HS-27A (cell line): Measurements from ENCODE around the gene MTMR6.

ENCODE experiments used
- DNase-seq: peaks from one replicate; pipeline ENCODE4 v3.0.0-alpha.2; 2012; ENCODE audit warnings: low read depth, missing footprints

MTMR6 gene

DNA sequence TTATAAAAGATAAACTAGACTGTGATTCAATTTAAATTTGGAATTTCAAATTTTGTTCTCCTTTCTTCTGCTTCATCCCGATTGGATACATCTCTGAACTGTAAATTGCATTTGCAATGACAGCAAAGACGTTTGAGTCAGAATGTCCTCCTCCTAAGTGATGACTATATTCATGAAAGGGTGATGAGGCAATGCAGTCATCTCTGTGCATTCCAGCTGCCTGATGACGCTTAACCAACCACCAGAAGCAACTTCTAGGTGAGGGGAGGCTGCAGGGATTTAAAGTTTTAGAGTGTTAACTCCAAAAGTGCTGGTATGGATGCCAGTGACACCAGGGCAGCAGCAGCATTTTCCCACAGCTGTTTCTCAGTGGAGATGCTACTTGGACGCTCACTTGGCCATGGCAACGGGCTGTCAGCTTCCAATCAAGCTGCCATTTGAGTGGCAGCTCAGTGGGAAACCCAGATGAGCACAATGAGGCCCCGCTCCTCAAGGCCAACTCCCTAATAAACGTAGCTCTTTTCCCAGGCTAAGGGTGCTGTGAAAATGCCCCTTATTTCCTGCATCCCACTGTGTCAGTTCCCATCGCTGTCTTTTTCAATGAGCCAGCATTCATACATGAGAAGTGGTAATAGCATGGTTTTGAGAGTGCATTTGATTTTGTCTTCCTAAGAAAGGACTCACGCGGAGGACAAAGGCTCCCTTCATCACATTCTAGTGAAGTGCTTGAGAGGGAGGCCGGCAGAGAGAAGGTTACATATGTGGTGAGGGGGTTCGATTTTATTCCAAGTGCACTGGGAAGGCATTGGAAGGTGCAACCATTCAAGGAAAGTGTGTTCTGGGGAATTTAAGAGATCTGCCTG, 70.0 kb downstream of the MTMR6 start:
- no peak for DNase-seq

DNA sequence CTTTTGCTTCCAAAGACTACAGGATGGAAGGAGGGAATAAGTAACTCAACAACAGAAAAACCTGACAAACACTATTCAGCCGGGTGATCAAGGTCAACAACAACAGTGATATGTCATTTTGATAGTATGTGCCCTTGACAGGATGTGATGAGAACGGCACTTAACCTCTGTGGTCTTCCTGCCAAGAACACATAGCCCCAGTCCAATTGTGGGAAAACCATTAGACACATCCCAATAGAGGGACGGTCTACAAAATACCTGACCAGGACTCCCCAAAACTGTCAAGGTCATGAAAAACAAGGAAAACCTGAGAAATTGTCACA, 72.1 kb downstream of the MTMR6 start:
- no peak for DNase-seq

DNA sequence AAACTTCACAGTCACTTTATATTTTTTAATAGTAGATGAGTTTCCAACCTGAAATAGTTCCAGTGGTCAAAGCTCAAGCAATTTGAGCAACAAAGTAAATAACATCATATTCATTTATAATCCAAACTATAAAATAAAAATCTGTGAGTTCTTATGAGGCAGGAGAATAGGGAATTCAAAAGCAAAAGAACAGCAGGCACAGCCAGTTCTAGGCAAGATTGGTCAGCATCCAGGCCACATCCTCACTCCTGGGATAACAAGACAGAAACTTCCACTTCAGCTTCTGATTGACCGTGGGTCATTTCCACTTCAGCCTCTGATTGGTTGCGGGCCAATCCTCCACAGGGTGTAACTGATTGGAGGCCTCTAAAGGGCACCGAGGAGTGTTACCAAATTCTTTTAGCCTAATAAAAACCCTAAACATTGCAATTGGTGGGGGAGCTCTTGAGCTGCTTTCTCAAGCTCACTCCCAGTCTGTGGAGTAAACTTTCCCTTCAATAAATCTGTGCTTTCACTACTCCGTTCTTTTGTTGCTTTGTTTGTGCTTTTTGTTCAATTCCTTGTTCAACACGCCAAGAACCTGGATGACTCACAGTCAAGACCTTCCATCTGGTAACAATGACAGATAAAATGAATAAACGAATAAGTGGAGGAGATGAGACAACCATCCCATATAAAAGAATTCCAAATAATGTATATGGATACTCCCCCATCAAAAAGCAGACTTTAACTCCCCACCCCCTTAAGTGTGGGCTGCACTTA, 72.6 kb downstream of the MTMR6 start:
- no peak for DNase-seq

DNA sequence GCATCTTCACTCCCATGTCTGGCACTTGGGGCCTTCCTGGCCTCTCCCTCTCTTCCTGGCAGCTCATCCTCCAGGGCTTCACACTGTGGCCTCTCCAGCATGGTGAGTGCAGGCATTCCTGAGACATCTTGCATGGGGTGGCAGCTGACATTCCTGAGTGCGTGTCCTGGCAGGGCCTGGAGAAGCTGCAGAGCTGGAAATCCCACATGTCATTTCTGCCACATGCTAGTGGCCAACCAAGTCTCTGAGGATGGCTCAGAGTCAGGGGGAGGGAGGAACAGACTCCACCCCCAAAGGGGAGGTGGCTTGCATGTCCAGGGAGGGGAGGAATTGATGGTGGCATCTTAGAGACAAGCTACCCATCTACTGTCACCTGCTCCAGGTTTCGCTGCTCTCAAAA, 73.6 kb downstream of the MTMR6 start:
- no peak for DNase-seq

DNA sequence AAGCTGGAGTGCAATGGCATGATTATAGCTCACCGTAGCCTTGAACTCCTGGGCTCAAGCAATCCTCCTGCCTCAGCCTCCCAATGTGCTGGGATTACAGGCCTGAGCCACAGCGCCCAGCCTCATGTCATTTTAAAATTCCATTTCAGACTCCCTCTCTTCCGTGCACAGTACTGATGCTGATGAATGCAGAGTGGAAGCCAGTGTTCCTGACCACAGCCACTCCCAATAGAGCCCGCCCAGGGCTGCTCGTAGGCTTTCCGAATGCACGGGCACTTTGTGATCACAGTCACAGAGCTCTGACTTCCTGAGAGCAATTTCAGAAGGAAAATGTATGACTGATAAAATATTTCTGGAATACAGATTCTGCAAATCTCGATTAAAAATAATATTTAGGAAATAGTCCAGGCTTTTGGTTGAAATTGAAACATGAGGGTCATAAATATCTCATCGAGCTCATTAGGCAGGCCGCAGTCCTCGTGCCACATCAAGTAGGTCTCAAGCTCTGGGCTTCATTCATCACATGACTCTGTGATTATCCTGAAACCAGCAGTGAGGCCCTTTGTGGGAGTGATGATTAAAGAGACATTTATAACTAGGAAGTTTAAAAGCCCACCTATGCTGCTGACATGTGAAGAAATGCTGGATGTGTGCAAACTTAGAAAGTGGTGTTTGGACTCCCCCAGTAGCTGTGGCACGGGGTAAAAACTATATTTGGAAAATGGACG, 76.3 kb downstream of the MTMR6 start:
- no peak for DNase-seq

DNA sequence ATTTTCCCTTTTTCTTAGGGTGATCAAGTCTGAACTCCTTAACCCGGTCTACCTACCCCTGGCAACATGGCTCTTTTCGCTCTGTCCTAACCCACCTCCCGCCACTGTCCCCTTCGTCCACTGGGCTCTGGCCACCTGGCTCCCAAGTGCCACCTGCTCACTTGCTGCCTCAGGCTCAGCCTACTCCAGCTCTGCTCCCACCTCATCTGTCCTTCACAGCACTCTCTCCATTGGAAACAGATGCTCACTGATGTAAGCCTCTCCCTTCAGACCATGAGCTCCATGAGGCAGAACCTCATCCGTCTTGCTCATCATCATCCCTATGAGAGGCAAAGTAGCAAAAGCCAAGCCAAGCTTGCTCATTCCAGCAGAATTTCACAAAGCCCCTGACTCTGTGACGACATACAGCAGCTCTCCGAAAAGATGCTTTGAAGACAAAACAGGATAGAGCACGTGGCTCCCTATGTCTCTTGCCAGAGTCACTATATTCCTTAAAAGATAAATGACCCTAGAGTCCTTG, 79.9 kb downstream of the MTMR6 start:
- DNase-seq = no peak

DNA sequence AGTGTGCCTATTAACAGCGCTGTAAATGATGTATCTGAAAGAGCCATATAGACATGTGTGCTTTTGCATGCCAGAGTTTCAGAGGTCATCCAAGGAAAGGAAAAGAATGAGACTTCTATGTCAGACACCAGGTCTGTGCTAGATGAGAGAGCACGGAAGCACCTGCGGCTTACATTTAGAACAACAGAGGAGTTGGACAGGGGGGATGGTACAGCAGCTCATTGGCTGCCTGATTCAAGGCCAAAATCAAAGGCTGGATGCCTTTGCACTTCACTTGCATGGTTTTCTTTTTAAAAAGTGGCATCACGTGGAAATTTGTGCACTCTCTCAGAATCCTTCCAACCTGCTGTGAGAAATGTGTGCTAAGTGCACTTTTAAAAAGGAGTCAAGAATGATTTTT, 82.4 kb downstream of the MTMR6 start:
- no peak for DNase-seq

DNA sequence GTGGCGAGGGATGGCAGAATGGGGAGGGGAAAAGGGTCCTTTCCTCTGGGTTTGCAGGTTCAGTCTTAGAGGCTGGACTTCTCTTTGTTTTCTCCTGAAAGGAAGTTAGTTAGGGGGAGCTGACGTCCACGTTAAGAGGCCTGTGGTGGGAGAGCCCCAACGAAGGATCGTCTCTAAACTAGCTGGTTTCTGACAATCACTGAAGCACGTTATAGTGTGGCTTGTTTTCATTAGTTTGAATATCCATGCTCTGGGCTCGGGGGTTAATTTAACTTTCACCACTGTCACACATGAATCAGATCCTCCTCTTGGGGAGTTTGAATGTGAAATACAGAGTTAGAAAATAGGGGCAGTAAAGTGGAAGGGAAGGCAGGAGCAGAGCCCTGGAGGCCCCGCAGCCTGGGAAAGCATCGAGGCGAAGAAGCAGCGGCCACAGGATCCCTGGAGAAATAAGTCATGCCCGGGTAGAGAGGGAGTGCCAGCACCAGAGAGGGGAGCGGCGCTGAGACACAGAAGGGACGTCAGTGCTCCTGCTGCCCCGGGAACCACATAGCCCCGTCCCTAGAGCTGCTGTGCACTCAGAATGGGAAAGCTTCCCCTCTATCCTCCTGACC, 84.1 kb downstream of the MTMR6 start:
- no peak for DNase-seq

DNA sequence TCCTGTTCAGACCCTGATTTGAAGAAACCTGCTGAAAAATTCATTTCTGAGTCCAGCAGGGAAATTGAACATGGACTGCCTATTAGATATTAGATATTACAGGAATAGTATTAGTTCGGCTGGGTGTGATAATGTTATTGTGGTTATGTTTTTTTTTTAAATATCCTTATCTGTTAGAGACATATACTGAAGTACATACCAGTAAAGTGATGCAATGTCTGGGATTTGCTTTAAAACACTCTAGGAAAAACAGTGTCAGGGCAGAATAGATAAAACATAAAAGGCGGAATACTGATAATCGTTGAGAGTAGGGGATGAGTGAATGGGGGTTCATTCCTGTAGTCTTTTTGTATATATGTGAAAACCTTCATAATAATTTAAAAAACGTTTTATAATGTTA, 86.5 kb downstream of the MTMR6 start:
- DNase-seq = no peak

DNA sequence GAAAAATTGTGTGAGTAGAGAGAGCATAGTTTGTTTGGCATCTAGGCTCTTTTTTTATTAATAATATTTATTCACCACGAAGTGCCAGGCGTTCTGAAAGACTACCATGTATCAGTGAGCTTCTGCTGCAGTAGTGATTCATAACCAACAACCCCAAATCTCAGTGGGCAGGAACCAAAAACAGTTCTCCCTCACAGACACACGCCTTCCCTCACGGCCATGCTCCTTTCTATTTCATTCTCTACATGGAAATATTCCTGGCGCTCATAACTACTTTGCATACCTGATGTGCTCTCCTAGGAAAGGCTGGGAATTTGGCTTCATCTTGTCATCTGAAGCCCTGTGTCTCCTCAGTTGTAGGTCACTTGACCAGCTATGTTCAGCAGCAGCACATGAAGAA, 88.6 kb downstream of the MTMR6 start:
- no peak for DNase-seq

DNA sequence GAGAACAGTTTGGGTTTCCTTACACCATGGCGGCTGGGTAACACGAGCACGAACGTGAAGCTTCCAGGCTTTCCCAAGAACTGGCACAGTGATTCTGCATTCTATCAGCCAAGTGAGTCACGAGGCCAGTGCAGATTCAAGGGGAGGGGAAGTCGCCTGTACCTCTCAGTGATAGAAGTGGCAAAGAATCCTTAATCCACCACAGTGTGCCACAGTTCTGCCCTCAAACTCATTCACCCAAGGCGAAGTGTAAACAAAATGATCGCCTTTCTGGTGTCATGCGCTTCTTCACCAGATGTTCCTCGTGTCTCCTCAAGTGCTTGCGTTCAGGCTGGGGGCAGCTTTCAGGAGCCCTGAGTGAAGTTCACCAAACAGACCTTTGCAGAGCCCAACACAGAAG, 90.3 kb downstream of the MTMR6 start:
- no peak for DNase-seq
